SK-N-MC (cell line): ENCODE data around the gene SETD3.

ENCODE experiments used
- DNase-seq: peaks from one replicate; pipeline ENCODE4 v3.0.0-alpha.2; 2011; ENCODE audit warnings: low read depth, low spot score
- H3K27ac ChIP-seq: fragments of 200-600 bp; sonication (generic); 2 replicates; pipeline ENCODE4 v1.5.1; 2016; ENCODE audit warnings: mixed run types
- H3K36me3 ChIP-seq: fragments of 200-600 bp; sonication (generic); 2 replicates; pipeline ENCODE4 v1.6.1; 2017; ENCODE audit warnings: antibody characterized with exemption, low read length, mixed read lengths; ENCODE audit not compliant: insufficient read depth
- H3K4me3 ChIP-seq: fragments of 200-600 bp; sonication (generic); 2 replicates; pipeline ENCODE4 v1.5.1; 2016
- H3K9ac ChIP-seq: fragments of 200-600 bp; sonication (generic); 2 replicates; pipeline ENCODE4 v1.8.0; 2017; ENCODE audit warnings: mixed run types, mixed read lengths; ENCODE audit not compliant: insufficient read length
- H3K9me3 ChIP-seq: fragments of 200-600 bp; sonication (generic); 2 replicates; pipeline ENCODE4 v1.6.1; 2017; ENCODE audit warnings: low read depth, mild to moderate bottlenecking, antibody characterized with exemption, low read length, moderate library complexity, mixed read lengths
- EZH2 ChIP-seq: fragments of 200-600 bp; sonication (generic); IDR thresholded peaks from one replicate; pipeline ENCODE4 v1.6.1; 2017; ENCODE audit warnings: antibody characterized with exemption
- FOXP2 ChIP-seq: optimal IDR thresholded peaks from 2 replicates; pipeline ENCODE3; 2011; ENCODE audit warnings: mild to moderate bottlenecking, moderate library complexity; ENCODE audit not compliant: insufficient read depth; ENCODE audit errors: extremely low read length, control extremely low read depth
- POLR2AphosphoS5 ChIP-seq: IDR thresholded peaks from 2 replicates; pipeline ENCODE4 v1.6.1; 2012; ENCODE audit warnings: mild to moderate bottlenecking, low read depth, low read length, borderline replicate concordance

SETD3 gene

DNA sequence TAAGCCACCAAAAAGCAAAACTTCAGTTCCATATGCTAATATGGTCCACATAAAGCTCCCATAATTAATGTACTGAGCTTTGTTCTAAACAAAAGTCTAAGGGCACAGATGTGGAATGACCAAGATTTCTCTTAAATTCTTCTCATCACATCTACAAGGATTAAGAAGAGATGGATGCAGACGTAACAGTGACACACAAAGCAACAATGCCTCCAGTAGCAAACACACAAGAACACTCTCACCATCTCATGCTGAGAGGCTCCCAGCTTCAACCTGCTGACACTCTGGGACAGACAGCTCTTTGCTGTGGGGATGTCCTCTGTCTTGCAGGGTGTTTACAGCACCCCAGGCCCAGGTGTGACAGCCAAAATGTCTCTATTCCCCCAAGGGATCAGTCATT, 48.2 kb downstream of the SETD3 start:
- Histone ChIP-seq H3K9ac (no peak overlapping the region), H3K9me3 (no peaks in the 10 kb centered on the region), H3K27ac (0 out of 2 replicates have a peak overlapping the region, but pooled peaks have one; percentile 37), H3K4me3 (no peak overlapping the region), H3K36me3 (peaks cover 54% of the 10 kb centered on the region)
- TF ChIP-seq EZH2 = no peak
- no peak for TF ChIP-seq FOXP2
- no peak for TF ChIP-seq POLR2AphosphoS5
- DNase-seq = no peak

DNA sequence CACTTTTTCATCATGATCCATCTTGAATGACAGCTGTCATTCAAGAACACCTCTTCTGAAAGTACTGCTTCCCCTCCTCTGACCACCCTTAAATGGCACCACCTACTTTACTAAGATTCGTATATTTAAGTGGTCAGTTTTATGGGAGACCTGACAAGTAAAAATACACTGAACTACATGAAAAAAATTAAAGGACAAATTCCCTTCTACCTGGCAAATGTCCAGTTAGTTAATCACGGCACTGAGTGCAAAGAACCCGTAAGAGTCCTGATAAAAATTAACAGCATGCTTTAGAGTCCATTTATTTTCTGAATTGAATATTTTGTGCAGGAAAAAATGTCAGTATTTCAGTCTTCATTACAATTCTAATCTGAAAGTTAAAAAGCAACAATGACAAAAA, 48.7 kb downstream of the SETD3 start:
- Histone ChIP-seq H3K27ac (no peak overlapping the region), H3K9me3 (no peaks in the 10 kb centered on the region), H3K9ac (no peak overlapping the region), H3K36me3 (peaks cover 52% of the 10 kb centered on the region), H3K4me3 (no peak overlapping the region)
- no peak for DNase-seq
- TF ChIP-seq EZH2 = no peak
- TF ChIP-seq POLR2AphosphoS5 = no peak
- no peak for TF ChIP-seq FOXP2

DNA sequence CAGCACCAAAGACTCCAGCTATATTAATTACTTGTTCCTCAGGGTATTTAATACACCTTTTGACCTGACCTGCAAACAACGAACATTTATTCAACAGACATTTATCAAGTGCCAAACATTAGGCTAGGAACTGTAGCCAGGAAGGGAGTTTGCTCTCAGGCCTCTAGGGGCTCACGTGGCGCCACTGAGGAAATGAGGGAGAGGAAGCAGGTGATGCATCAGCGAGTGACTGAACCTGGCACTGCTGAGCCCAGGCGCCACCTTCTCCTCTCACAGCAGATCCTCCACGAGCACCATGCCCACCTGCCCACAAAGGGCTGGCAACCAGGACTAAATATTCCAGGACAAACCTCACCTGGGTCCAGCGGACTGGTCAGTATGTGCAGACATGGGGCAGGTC, 50.2 kb downstream of the SETD3 start:
- no peak for TF ChIP-seq EZH2
- TF ChIP-seq FOXP2 = no peak
- no peak for TF ChIP-seq POLR2AphosphoS5
- Histone ChIP-seq H3K9ac (no peak overlapping the region), H3K4me3 (no peak overlapping the region), H3K36me3 (peaks cover 48% of the 10 kb centered on the region), H3K9me3 (no peaks in the 10 kb centered on the region), H3K27ac (no peak overlapping the region)
- DNase-seq = no peak

DNA sequence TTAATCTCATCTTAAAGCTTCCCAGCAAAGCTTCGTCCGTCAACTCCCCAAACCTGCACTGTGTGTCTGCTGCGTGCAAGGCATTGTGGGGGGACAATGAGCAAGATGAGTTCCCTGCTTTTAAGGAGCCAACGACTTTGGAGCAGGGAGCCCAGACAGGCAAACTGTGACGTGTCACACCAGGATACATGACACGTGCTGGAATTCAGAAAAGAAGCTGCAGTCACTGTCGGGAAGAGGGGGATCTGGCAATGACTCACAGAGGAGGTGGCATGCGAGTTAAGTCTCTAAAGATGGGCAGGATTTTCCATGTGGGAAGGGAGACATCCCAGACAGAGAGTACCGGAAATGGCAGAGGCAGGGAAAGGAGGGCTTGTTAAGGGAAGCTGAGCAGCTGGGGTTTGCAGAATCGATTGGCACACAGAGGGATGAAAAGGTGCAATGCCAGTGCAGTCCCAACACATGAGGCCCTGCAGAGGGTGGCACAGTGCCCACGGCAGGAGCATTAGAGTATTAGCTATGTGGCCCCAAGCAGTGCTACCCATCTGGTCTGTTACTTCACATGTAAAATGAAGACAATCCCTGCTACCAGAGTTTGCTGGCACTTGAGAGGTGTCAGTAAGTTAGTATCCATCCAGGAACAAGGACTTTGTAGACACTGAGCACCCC, 52.9 kb downstream of the SETD3 start:
- no peak for TF ChIP-seq FOXP2
- TF ChIP-seq POLR2AphosphoS5 = no peak
- TF ChIP-seq EZH2 = no peak
- no peaks in the 10 kb centered on the region for H3K9me3 ChIP-seq
- H3K36me3 ChIP-seq = peaks cover 39% of the 10 kb centered on the region
- H3K9ac ChIP-seq = no peak overlapping the region
- no peak overlapping the region for H3K4me3 ChIP-seq
- no peak overlapping the region for H3K27ac ChIP-seq
- DNase-seq = no peak

DNA sequence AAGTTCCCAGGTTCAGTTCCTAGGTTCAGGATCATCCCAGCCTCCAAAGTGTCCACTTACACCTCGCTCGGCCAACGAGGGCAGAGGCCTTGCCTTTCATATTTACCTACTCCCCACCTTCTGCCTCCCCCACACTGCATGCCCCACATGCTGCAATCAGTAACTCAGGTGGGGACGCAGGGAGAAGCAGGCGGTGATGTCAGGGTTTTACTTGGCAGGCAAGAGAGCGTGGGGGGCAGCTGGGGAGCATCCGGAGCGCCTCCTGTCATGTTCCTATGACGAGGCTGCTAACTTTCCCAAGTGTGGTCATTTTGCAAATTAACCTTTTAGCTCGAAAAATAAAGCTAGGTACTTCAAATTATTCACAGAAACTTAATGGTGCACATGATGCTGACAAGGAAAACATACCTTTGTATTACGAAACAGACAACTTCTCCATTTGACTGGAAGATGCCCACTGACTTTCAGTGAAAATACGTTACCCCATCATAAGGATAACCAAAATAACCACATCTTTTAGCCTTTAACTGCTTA, 53.8 kb downstream of the SETD3 start:
- peaks cover 32% of the 10 kb centered on the region for H3K36me3 ChIP-seq
- TF ChIP-seq FOXP2 (no peak), EZH2 (no peak), POLR2AphosphoS5 (no peak)
- H3K4me3 ChIP-seq = no peak overlapping the region
- no peak overlapping the region for H3K9ac ChIP-seq
- no peak overlapping the region for H3K27ac ChIP-seq
- no peak for DNase-seq
- no peaks in the 10 kb centered on the region for H3K9me3 ChIP-seq

DNA sequence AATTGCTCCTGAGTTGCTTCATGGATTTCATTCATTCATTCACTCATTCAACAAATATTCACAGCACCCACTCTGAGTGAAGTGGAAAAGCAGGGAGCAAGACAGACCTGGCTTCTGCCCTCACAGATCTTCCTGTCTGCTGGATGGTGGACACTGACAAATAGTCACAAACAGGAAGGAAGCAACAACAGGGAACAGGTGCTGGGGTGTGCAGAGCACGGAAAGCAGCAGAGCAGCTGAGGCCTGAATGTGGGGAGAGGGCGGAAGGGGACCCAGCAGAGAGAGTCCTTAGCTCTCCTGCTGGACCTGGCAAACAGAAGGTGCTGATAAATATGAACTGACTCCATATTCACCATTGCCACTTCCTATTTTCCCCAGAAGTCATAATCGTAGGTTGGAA, 54.4 kb downstream of the SETD3 start:
- H3K9ac ChIP-seq = no peak overlapping the region
- TF ChIP-seq POLR2AphosphoS5 = no peak
- TF ChIP-seq EZH2 = no peak
- no peak for TF ChIP-seq FOXP2
- no peak overlapping the region for H3K27ac ChIP-seq
- H3K4me3 ChIP-seq = no peak overlapping the region
- no peak for DNase-seq
- H3K9me3 ChIP-seq = no peaks in the 10 kb centered on the region
- H3K36me3 ChIP-seq = peaks cover 29% of the 10 kb centered on the region

DNA sequence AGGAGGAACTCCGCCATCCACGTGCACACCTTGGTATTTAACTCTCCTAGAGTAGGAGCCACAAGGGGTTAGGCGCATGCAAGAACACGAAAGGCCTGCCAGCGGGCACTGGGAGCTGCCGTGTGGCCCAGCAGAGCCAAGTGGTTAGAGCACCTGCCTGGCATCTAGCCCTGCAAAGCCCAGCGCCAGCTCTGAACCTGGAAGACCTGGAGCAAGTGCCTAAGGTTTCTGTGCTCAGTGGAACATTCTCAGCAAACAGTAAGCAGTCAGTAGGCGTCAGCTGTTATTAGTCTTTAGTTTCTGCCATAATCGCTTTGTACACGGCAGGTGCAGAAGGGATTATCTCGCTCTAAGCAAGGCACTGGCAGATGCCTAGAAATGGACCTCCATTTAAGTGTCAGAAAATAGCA, 55.4 kb downstream of the SETD3 start:
- Histone ChIP-seq H3K36me3 (peaks cover 22% of the 10 kb centered on the region), H3K9me3 (no peaks in the 10 kb centered on the region), H3K27ac (no peak overlapping the region), H3K4me3 (no peak overlapping the region), H3K9ac (no peak overlapping the region)
- TF ChIP-seq EZH2 (no peak), FOXP2 (no peak), POLR2AphosphoS5 (no peak)
- no peak for DNase-seq

DNA sequence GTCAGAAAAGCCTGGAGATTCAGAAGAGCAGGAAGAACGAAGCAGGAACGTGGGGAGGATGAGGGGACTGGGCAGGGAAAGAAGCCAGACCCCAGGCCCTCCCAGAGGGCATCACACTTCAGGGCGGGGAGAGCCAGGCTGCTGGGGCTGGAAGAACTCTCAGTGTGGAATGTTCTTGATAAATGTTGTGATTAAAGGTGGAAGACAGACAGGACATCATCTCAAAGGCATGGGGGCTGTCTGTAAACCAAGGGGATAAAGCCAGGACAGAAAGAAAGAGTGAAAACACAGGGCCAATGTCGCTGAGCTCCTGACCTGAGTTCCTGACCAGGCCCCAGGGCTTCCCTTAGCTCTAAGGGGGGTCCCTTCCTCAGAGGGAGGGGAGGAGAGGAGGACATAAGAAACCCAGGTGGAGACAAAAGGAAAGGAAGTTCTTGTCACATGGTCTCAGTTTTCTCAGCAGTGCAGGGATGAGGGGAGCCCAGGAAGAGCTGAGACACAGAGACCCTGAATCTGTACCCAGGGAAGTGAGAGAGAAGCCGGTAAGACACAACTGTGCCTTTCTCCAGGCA, 56.3 kb downstream of the SETD3 start:
- no peak for DNase-seq
- TF ChIP-seq FOXP2 = no peak
- no peak for TF ChIP-seq EZH2
- TF ChIP-seq POLR2AphosphoS5 = no peak
- H3K9me3 ChIP-seq = no peaks in the 10 kb centered on the region
- peaks cover 14% of the 10 kb centered on the region for H3K36me3 ChIP-seq
- no peak overlapping the region for H3K9ac ChIP-seq
- H3K4me3 ChIP-seq = no peak overlapping the region
- H3K27ac ChIP-seq = no peak overlapping the region

DNA sequence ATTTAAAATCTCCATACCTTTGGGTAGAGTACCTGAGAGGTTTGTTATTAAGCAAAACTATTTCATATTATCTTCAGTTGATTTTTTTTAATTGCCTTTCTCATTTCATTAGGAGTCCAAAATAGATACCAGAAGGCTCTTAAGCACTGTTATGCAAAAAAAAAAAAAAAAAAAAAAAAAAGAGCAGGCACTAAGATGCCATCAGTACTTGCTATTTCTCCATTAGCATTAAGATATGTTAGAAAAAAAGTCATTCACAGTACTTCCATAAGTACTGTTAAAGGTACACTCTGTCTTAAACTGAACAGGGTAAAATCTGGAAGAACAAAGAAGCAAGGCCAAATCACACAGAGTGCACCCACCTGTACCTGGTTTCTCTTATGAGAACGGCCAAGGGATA, 57.2 kb downstream of the SETD3 start:
- no peak for DNase-seq
- TF ChIP-seq FOXP2 (no peak), POLR2AphosphoS5 (no peak), EZH2 (no peak)
- Histone ChIP-seq H3K36me3 (peaks cover 6% of the 10 kb centered on the region; the same call in 1 of the 2 replicates), H3K9me3 (no peaks in the 10 kb centered on the region), H3K9ac (no peak overlapping the region), H3K4me3 (no peak overlapping the region), H3K27ac (no peak overlapping the region)
